ENCODE results near the gene PPP2R2B.

PPP2R2B gene

GRCh38 chr5:146539973-146540372 lies 338.6 kb downstream of the PPP2R2B start:
- TF ChIP-seq CTCF (IDR thresholded peaks at IDR 0.05; ENCODE audit: low read depth, low read length) = no peak
- H3K4me3 ChIP-seq (ENCODE audit: low read depth, low read length) = no peak overlapping the region
- DNase-seq (ENCODE audit: low read depth, low spot score) = no peak
- in situ Hi-C loops (cut with HindIII; ENCODE audit: low sequenced_read_pairs) = no loop called here

- no peak overlapping the region for H3K4me3 ChIP-seq (ENCODE audit: low read depth, low read length)
- DNase-seq (ENCODE audit: low read depth, low spot score) = no peak
- in situ Hi-C loops (cut with HindIII; ENCODE audit: low sequenced_read_pairs) = no loop called here
- TF ChIP-seq CTCF (IDR thresholded peaks at IDR 0.05; ENCODE audit: low read depth, low read length) = no peak
These were observed 340.1 kb downstream of the PPP2R2B start for GRCh38 chr5:146538432-146538831.

GRCh38 chr5:146533882-146534281 lies 344.7 kb downstream of the PPP2R2B start:
- no peak overlapping the region for H3K4me3 ChIP-seq (ENCODE audit: low read depth, low read length)
- in situ Hi-C loops (cut with HindIII; ENCODE audit: low sequenced_read_pairs) = no loop called here
- TF ChIP-seq CTCF (IDR thresholded peaks at IDR 0.05; ENCODE audit: low read depth, low read length) = no peak
- DNase-seq (ENCODE audit: low read depth, low spot score) = no peak

- H3K4me3 ChIP-seq (ENCODE audit: low read depth, low read length) = no peak overlapping the region
- TF ChIP-seq CTCF (IDR thresholded peaks at IDR 0.05; ENCODE audit: low read depth, low read length) = peak; percentile 89
- peak; percentile 54 for DNase-seq (ENCODE audit: low read depth, low spot score)
- in situ Hi-C loops (cut with HindIII; ENCODE audit: low sequenced_read_pairs) = no loop called here
These were observed 345.2 kb downstream of the PPP2R2B start for GRCh38 chr5:146533260-146533857.
